HG03571 (cell line): ENCODE measurements around the gene PIGP.
"Not testable (repeated sequence)": the region's sequence is repeated elsewhere in the genome, so short reads cannot be mapped to it uniquely, and the experiment has no call there.

ENCODE experiments used
- ATAC-seq: cut with Tn5 transposase; IDR thresholded peaks from one replicate; pipeline ENCODE4 v1.9.1; 2021; ENCODE audit not compliant: unreplicated experiment

The PIGP gene

DNA sequence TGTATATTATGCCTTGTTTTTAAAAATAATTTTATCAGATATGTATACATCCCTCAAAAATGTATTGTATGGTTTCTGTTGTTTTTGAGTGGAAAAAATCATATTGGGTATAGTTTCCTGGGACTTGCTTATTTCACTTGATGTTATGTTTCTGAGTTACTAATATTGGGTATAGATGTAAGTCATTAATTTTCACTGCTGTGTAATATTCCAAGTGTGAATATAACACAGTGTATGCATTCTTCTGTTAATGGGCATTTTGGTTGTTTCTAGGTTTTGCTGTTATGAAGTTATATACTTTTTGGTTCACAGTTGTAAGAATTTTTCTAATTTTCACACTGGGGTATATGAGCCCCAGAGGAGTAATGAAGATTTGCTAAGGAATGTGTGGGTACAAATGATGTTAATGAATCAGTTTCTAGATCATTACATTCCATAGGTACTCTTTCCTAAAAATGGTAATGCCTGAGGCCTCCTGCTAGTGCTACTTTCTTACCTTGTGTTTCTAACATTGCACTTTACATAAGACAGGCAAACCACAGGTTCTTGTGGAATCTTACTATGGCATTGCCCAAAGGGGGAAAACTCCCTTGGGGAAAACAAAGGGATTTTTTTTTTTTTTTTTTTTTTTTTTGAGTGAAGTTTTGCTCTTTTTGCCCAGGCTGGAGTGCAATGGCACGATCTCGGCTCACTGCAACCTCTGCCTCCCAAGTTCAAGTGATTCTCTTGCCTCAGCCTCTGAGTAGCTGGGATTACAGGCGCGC lies 3.4 kb upstream of the PIGP start:
- ATAC-seq: no peak

- no peak for ATAC-seq
Measured at GRCh38 chr21:37075214-37075770, 2.4 kb upstream of the PIGP start.

- no peak for ATAC-seq
Measured at GRCh38 chr21:37074546-37074945, 1.7 kb upstream of the PIGP start.

- ATAC-seq: no peak
Measured at GRCh38 chr21:37074197-37074510, 1.3 kb upstream of the PIGP start.

DNA sequence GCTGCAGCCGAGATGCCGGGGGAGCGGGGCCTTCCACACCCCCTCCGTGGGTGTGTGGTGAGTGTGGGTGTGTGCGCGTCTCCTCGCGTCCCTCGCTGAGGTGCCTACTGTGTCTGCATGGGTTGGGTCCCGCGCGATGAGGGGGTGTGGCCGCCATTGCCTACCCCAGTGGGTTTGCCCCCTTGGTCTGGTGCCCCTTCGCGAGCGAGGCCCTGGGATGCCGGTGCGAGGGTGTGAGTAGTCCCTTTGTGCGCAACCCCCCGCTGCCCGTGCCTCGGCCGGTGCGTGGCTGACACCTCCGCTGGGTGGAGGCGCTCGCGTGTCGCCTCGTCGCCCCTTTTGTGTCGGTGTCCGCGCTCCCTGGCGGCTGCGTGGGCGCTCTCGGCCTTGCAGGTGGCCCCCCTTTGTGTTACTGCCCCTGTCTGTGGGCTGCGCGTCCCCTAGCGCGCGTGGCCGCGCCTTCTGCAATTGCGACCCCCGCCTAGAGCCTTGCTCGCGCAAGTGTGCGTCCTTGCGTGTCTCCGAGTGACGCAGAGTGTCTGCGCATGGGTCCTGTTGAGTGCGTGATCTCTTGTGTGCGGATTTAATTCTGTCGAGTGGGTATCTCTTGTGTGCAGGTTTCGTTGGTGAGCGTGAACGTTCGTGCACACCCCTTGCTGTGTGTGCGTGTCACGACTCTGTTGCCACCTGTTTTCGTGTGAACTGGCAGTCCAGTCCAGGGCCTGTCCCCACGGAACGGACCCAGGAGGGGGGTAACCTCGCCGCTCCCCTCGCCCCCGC lies 736 bp upstream of the PIGP start:
- ATAC-seq: peak; percentile 34

DNA sequence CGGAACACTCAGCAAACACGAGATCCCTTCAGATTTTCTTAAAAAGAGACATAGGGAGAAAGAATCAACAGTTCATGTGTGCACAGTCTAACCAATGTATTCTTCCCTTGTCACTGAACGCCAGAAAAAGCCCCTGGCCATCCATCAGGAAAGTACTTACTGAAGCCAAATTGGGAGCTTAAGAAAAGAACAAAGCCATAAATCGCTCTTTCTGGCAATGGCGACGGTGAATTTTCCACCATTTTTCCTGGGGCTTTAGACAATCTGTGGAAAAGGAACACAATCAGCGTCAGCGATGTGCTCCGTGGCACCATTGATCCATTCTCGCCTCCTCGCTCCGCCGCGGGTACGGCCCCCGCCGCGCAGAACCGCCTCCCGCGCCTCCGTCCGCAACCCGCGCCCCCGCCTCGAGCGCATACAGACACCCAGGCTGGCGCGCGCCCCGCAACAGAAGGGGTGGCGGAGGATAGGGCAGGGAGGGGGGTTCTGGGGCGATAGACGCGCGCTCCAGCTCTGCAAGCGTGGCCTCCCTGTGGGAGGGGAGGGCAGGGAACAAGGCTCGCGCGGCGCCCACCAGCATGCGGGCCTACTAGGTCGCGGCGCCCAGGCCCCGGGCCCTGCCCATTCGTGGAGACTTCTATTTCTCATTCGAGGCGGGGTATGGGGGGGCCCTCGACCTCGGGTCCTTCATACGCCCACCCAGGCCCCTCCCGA lies 440 bp downstream of the PIGP start:
- peak; percentile 27 for ATAC-seq

DNA sequence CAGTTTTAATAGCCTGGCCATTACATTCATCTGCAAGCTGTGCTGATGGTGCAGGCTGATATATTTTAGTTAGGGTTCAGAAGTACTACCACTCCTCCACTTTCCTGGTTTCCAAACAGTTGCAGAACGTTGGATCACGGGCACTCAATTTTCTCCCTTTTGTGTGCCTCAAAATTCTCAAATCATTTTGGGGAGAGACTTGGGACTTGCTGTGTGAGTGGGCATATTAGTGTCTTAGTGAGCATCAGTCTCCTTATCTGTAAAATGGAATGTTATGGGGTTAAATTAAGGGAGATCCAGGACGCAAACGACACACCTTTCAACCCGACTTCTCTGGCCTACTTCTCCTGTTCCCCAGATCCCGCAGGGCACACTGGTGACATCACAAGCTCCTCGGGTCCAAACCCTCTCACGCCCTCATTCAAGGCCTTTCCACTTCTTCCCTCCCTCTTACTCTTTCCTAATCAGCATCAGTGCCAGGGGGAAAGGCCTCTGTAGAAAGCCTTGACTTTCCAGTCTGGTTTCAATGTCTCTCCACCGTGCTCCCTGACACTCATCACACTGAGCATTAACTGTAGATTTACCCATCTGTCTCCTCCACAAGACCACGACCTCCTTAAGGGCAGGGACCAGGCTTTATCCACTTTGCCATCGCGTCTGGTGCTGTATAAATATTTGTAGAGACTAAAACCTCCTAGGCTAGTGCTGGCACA lies 1.2 kb downstream of the PIGP start:
- no peak for ATAC-seq

DNA sequence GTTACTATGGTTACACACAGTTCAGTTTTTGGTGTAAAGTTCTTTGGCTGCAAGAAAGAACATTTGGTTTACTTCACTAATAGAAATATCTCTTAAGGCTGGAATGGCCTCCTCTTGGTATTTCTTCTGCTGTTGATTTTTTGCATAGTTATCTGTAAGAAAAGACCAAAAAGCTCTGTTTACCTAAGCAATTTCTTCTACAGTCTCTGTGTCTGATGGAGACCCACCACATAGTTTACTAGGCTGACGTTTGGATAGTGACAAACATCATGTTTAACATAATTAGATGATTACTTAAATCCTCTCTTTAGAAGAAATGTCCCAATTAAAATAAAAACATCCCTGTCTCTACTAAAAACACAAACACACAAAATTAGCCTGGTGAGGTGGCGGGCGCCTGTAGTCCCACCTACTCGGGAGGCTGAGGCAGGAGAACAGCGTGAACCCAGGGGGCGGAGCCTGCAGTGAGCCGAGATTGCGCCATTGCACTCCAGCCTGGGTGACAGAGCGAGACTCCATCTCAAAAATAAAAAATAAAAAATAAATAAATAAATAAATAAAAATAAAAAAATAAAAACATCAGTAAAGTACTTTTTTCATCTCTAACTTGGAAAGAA lies 7.2 kb downstream of the PIGP start:
- no peak for ATAC-seq

DNA sequence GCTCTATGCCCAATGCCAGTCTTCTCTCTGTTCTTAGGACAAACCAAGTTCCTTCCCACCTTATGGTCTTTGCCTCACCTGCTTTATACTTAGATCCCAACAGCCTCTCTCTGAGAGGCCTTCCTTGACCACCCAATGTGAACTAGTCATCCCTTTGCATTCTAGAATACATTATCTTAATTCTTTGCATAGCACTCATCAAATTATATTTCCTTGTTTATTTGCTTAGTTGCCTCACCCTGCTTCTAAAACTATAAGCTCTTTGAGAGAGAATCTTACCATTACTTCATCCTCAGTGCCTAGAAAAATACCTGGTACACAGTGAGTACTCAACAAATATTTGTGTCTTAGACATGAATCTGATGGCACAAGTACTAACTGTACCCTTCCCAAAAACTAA lies 8.0 kb downstream of the PIGP start:
- ATAC-seq: no peak

DNA sequence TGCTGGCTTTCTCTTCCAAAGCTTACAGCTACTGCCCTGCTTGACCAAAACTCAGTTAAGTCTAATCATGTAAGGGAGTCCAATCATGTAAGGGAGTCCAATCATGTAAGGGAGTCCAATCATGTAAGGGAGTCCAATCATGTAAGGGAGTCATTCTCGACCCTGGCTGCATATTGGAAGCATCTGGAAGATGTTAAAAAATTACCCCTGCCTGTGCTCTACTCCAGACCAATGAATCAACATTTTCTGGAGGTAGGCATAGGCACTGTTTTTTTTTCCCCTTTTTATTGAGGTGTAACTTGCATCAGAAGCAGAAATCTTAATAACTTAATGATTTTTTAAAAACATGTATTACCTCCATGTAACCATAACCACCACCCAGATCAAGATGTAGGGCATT lies 9.4 kb downstream of the PIGP start:
- ATAC-seq: no peak

- no peak for ATAC-seq
Measured at GRCh38 chr21:37062593-37062935, 10.3 kb downstream of the PIGP start.

GRCh38 chr21:37061926-37062592 lies 10.8 kb downstream of the PIGP start:
- ATAC-seq: no peak

GRCh38 chr21:37060296-37060695 lies 12.6 kb downstream of the PIGP start:
- no peak for ATAC-seq

GRCh38 chr21:37059181-37059580 lies 13.7 kb downstream of the PIGP start:
- no peak for ATAC-seq

DNA sequence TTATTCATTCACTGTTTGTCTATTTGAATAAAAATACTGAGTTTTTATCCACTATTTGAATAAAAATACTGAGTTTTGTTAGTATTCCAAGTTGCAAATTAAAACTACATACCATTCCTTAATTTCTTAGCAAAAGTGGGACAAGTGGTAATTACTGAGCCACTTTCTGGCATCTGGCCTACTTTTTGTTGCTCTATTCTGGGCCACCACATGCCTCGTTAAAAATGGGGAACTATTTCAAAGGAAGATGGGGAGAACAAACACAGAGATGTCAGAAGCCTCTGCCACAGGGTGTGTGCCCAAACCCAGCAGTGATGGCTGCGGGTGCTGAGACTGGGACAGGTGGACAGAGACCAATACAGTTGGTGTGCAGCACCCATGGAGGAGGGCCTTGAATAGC lies 14.6 kb downstream of the PIGP start:
- no peak for ATAC-seq

DNA sequence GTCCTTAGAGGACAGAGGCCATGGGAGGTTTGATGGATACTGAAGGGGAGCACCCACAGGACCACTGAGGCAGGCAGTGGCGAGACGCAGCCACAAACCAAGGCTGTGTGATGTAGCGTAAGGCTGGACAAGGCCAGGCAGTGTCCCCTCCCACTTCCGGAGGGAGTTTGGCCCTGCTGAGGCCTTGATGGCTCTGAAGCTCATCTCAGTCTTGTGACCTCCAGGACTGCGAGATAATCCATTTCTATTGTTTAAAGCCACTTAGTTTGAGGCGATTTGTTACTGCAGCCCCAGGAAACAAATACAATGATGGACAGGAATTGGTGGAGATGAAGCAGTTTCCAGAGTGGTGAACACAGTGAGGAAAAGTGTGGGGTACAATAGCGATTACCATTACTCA lies 15.3 kb downstream of the PIGP start:
- no peak for ATAC-seq

DNA sequence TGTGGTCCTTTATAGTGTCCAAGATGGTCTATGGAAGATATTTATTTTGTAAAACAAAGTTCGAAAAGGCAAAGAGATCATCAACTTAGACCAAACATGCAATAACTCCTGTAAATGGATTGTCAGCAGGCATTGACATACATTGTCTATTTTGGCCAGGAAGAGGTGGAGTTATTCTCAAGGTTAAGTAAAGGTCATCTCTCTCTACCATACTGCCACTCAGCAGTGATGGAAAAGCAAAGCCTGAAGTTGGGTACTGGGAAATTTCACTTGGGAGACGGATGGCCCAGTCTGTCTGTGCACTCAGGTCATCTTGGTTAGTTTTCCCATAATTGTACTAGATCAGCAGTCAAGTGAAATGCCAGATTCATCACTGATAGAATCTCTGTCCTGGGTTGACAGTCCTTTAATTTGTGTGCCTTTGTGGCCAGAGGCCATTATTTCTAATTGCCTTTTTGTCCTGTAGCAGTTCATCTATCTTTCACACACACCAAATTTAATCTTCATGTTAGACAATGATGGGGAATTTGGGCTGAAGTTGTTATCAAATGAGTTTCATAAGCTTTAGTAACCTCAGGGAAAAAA lies 17.5 kb downstream of the PIGP start:
- ATAC-seq: no peak

GRCh38 chr21:37049741-37050140 lies 23.1 kb downstream of the PIGP start:
- ATAC-seq: not testable (repeated sequence)

DNA sequence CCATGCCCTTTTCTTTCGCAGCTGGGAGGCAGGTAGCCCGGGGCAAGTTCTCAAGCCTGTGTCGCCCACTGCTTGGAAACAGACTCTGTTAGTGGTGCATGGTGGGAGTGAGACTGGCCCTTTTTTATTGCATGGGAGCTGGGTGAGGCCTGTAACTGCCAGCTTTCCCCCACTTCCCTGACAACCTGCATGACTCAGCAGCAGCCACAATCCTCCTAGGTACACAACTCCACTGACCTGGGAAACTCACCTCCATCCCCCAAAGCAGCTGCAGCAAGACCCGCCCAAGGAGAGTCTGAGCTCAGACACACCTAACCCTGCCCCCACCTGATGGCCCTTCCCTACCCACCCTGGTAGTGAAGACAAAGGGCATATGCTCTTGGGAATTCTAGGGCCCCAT lies 25.8 kb downstream of the PIGP start:
- ATAC-seq: no peak

DNA sequence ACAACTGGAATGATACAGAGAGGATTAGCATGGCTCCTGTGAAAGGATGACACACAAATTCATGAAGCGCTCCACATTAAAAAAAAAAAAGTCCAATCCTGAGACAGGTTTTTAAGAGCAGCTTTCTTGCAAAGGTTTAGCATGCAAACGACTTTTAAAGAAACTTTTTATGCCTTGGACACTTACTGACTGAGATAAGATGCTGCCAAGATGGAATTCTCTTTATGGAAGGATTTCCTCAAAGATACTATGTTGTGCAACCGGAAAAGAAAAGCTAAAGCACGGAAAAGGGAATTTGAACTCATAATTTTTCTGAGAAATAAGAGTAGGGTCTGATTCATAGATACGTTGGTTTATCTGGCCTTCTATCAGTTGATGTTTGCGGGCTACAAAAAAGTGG lies 27.3 kb downstream of the PIGP start:
- no peak for ATAC-seq
